OCI-M2 (cell line): Measurements from ENCODE around the gene GINS2.

Experiments used
- DNase-seq: peaks from one replicate; lab custom pipeline; 2025; ENCODE audit not compliant: unreplicated experiment; lab: John Stamatoyannopoulos, UW

Gene GINS2

GRCh38 chr16:85716022-85716679 lies 27.4 kb upstream of the GINS2 start:
- no peak for DNase-seq

- DNase-seq = no peak
These were observed 26.6 kb upstream of the GINS2 start for GRCh38 chr16:85715169-85716021.

GRCh38 chr16:85712801-85713200 lies 24.0 kb upstream of the GINS2 start:
- no peak for DNase-seq

- no peak for DNase-seq
These were observed 23.3 kb upstream of the GINS2 start for GRCh38 chr16:85711982-85712587.

- DNase-seq = no peak
These were observed 22.0 kb upstream of the GINS2 start for GRCh38 chr16:85710732-85711131.

GRCh38 chr16:85709766-85710585 lies 21.2 kb upstream of the GINS2 start:
- no peak for DNase-seq

GRCh38 chr16:85708338-85708737 lies 19.6 kb upstream of the GINS2 start:
- no peak for DNase-seq

- no peak for DNase-seq
These were observed 18.9 kb upstream of the GINS2 start for GRCh38 chr16:85707528-85708095.

- no peak for DNase-seq
These were observed 17.8 kb upstream of the GINS2 start for GRCh38 chr16:85706449-85707034.

- no peak for DNase-seq
These were observed 16.4 kb upstream of the GINS2 start for GRCh38 chr16:85704900-85705846.

GRCh38 chr16:85704011-85704410 lies 15.3 kb upstream of the GINS2 start:
- no peak for DNase-seq

- DNase-seq = no peak
These were observed 10.9 kb upstream of the GINS2 start for GRCh38 chr16:85699628-85700027.

- no peak for DNase-seq
These were observed 10.3 kb upstream of the GINS2 start for GRCh38 chr16:85698935-85699558.

GRCh38 chr16:85698459-85698891 lies 9.7 kb upstream of the GINS2 start:
- no peak for DNase-seq

- no peak for DNase-seq
These were observed 8.7 kb upstream of the GINS2 start for GRCh38 chr16:85697431-85697830.

- DNase-seq = no peak
These were observed 8.0 kb upstream of the GINS2 start for GRCh38 chr16:85696781-85697180.

- no peak for DNase-seq
These were observed 6.7 kb upstream of the GINS2 start for GRCh38 chr16:85695196-85696128.
